Right renal pelvis (tissue), 4 donors: ENCODE data around the gene LACTB. TPM values are rescaled to one million over a fixed set of nuclear protein-coding genes. Genes with fewer than 3 reads are reported as not detected.

Source experiments
- polyA plus RNA-seq, 4 donors: library from polyadenylated mRNA; unstranded; fragments of 120-200 nt; gene quantifications; one replicate each; pipeline ENCODE4 v1.2.1, GENCODE V29; 2013; ENCODE audit not compliant: insufficient read length in 4 of 4

Gene LACTB
- polyA plus RNA-seq, 4 donors = 18.4 to 24.2 (median 23.3) TPM

Other genes starting within 250 kb of the LACTB start
- 100 to 1,000 TPM; 454 to 494 (median 473) TPM for gene TPM1, start 79.1 kb upstream of the LACTB start, polyA plus RNA-seq
- gene RPS27L, start 35.6 kb downstream of the LACTB start, polyA plus RNA-seq = 100 to 1,000 TPM; 106 to 111 (median 107) TPM
- gene RAB8B, start 67.7 kb downstream of the LACTB start, polyA plus RNA-seq = 10 to 100 TPM; 27.9 to 35.8 (median 34.6) TPM
- gene APH1B, start 155.7 kb downstream of the LACTB start, polyA plus RNA-seq = 10 to 100 TPM; 16.5 to 20.7 (median 19.4) TPM